Left renal pelvis (tissue), 4 donors: Measurements from ENCODE around the gene FGB. TPM values are rescaled to one million over a fixed set of nuclear protein-coding genes. Genes with fewer than 3 reads are reported as not detected.

Experiments used
- DNase-seq, 4 donors: peaks; one replicate each; pipeline ENCODE4 v3.0.0-alpha.2; 2013; ENCODE audit warnings: low read depth in 4 of 4, low spot score in 3 of 4
- polyA plus RNA-seq, 4 donors: library from polyadenylated mRNA; unstranded; fragments of 120-200 nt; gene quantifications; one replicate each; pipeline ENCODE4 v1.2.1, GENCODE V29; 2013; ENCODE audit not compliant: insufficient read length in 4 of 4

FGB gene
- polyA plus RNA-seq, 4 donors: 5.5 to 122 (median 21.1) TPM

DNA sequence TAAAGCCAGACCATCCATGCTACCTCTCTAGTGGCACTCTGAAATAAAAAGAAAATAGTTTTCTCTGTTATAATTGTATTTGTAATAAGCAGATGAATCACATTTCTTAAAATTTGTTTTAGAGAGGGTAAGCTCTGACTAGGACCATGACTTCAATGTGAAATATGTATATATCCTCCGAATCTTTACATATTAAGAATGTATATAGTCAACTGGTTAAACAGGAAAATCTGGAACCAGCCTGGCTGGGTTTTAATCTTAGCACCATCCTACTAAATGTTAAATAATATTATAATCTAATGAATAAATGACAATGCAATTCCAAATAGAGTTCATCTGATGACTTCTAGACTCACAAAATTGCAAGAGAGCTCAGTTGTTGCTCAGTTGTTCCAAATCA, 1.5 kb downstream of the FGB start:
- no peak for DNase-seq

DNA sequence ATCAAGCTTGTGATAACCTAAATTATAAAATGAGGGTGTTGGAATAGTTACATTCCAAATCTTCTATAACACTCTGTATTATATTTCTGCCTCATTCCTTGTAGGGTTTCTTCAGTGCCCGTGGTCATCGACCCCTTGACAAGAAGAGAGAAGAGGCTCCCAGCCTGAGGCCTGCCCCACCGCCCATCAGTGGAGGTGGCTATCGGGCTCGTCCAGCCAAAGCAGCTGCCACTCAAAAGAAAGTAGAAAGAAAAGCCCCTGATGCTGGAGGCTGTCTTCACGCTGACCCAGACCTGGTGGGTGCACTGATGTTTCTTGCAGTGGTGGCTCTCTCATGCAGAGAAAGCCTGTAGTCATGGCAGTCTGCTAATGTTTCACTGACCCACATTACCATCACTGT, 2.9 kb downstream of the FGB start:
- no peak for DNase-seq

DNA sequence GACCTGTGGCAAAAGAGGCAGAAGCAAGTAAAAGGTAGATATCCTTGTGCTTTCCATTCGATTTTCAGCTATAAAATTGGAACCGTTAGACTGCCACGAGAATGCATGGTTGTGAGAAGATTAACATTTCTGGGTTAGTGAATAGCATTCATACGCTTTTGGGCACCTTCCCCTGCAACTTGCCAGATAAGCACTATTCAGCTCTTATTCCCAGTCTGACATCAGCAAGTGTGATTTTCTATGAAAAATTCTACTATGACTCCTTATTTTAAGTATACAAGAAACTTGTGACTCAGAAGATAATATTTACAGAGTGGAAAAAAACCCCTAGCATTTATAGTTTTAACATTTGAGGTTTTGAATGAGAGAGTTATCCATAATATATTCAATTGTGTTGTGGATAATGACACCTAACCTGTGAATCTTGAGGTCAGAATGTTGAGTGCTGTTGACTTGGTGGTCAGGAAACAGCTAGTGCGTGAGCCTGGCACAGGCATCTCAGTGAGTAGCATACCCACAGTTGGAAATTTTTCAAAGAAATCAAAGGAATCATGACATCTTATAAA, 3.9 kb downstream of the FGB start:
- DNase-seq: no peak

DNA sequence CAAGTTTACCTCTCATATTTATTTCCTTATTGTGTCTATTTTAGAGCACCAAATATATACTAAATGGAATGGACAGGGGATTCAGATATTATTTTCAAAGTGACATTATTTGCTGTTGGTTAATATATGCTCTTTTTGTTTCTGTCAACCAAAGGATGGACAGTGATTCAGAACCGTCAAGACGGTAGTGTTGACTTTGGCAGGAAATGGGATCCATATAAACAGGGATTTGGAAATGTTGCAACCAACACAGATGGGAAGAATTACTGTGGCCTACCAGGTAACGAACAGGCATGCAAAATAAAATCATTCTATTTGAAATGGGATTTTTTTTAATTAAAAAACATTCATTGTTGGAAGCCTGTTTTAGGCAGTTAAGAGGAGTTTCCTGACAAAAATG, 6.2 kb downstream of the FGB start:
- no peak for DNase-seq

DNA sequence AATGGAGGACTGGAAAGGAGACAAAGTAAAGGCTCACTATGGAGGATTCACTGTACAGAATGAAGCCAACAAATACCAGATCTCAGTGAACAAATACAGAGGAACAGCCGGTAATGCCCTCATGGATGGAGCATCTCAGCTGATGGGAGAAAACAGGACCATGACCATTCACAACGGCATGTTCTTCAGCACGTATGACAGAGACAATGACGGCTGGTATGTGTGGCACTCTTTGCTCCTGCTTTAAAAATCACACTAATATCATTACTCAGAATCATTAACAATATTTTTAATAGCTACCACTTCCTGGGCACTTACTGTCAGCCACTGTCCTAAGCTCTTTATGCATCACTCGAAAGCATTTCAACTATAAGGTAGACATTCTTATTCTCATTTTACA, 6.8 kb downstream of the FGB start:
- DNase-seq: no peak

DNA sequence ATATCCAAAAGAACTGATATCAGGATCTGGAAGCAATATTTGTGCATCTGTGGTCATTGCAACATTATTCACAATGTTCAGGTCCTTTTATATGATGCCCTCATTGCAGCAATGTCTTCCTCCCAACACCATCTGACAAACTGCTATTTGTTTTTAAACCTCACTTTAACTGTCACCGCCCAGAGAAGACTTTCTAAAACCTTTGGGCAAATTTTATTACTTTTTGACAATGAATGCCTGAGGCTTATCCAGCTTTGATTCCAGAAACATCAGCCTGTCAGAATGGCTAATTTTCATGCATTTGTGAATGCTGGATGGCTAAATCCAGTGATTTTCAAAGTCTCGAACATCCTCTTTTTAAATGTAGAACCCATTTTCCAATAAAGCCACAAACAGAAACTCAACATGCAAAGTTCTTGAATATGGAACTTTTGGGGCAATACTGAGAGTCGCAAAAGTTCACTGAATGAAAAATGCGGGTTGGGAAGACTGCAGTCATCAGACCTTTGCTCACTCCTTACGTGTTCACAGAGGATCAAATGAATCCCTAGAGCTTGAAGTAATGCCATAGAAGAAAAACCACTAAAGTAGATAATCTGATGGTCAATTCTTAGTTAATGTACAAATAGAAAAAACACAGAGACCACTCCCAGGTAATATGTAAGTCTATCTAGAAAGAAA, 10.5 kb downstream of the FGB start:
- no peak for DNase-seq

DNA sequence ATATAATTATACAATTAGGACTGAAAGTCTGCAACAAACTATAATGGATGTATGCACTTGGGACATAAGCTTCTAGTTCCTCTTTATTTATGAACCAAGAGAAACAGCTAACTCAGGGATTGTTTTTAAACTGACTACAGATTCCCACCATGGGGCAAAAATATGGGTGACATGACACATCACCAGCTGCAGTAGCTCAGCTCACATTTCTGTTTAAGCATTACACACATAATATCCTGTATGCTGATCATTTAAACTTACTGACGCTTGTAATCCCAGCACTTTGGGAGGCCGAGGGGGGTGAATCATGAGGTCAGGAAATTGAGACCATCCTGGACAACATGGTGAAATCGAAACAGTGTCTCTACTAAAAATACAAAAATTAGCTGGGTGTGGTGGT, 11.5 kb downstream of the FGB start:
- DNase-seq: no peak

DNA sequence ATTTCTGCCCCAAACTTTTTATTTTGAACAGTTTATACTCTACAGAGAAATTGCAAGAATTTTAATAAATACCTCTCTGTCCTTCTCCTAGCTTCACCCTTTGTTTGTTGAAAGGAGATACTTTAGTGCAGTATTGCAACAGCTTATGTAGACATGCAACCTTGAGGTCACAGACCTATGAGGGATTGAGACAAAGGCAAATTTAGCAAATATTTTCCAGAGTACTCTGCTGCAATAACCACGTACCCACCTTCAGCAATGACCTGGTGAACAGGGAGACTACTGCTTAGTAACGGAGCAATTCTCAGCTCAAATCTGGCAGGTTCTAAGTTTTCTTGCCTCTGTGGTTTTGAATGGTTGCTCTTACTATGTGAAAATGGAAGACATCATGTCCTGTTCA, 14.5 kb downstream of the FGB start:
- DNase-seq: no peak

DNA sequence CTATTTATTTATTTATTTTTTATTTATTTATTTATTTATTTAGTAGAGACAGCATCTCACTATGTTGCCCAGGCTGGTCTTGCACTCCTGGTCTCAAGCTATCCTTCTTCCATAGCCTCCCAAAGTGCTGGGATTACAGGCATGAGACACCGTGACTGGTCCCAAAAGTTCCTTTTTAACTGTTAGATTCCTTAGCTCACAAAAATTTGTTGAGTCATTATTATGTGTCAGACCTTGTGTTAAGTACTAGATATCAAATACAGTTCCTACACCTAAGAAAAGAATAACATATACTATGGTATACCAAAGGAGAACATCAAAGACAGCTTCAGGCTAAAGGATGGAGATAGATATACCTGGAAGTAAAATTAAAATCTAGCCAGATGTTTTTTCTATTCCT, 16.1 kb downstream of the FGB start:
- DNase-seq: no peak

DNA sequence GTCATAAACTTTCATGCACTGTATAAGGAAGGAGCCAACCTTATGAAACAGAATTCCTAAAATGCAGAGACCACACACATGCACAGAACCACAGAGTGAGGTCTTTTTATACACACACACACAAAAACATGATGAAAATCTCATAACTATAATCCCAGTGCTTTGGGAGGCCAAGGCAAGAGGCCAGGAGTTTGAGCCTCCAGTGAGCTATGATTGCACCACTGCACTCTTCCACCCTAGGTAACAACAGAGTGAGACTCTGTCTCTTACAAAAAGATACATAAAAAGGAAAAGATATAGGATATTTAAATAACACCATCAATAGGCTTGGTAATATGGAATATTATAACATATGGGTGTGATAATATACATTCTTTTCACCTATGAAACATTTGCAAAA, 17.1 kb downstream of the FGB start:
- no peak for DNase-seq

DNA sequence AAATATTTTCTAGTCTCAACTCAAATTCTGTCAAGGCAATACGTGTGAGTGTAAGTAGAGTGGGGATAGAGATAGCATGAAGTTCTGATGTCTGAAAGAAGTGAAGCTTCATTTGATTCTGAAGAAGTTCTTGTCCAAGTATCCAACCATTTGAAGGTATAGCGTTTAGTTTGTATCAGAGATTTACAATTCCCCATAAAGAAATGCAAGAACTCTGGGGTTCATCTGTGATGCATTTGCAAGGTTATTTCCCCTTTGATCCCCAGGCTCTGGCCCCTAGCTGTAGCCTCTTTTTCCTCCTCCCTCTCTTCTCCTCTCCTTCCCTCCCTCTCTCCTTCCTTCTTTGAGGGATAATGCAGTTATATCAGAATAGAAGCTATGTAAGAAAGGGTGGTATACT, 19.9 kb downstream of the FGB start:
- no peak for DNase-seq

DNA sequence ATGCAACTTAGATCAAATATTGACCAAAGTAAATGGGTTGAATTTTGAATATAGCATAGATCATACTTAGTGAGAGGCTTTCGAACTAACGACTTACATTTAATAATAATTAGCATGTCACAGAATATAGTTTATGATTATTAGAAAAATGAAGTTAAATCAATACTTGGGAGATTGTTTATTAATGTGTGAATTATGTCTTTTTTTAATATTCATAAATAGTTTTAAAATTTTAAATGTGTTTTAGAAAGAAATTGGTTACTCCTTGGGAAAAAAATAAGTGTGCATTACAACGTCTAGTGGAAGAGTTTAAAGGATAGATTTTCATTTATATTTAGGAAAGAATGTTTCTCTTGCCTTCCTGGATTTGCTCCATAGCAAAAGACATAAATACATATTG, 20.4 kb downstream of the FGB start:
- DNase-seq: no peak

DNA sequence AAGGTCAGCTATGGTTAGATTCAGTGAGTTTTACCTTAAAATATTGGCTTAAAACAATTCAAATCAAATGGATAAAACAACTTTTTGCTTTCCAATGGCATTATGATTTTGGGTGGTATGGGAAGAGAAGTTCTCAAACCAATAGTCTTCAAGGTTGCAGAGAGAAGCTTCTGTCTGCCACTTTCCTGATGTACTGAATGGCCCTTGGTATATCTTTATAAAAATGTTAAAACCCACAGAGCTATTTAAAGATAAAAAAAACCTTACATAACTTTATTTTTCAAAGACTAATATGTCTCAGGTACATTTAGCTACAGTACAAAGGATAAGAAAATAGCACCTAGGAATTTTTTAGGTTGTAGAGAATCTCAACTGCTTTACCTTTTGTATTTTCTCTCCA, 20.9 kb downstream of the FGB start:
- no peak for DNase-seq

DNA sequence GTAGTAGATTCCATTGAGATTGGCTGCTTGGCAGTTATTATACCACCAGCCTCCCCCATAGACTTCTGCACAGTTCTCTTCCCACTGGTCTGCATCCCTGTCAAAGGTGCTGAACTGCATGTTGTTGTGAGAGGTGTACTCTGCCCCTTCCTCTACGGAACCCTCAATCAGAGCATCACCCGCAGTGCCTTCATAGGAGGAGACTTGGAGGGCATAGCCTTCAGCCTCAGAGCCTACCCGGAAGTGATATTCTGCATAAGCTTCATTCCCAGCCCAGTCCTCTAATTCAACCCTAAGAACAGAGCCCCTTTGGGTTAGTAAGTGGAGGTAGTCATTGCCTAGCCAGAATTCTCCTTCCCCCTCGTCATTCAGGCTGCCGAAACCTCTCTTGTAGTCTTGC, 21.4 kb downstream of the FGB start:
- DNase-seq: no peak

DNA sequence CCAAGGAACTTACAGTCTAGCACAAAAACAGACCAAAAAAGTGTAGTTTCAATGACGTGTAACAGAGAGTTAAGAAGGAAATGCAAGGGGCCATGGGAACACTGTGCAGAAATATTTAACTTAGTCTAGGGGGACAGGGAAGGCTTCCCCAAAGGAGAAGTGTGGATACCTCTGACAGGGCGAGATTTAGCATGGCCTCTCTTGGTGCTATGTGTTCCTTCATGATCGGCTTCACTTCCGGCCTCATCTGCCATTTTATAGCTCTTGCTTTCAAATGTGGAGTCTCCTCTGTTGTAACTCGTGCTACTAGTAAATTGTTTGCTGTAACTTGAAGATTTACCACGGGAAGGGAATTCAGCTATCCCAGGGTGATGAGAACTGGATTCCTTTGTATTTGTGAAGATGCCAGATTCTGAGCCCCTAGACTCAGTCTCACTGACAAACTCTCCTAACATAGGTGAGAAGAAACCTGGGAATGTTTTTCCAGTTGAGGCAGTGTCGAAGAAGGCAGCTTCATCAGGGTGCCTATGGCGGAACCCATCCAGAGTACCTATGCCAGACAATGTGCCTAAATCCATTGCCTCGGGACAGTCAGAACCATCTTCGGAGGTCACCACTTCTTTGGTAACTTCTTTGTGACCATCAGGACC, 22.7 kb downstream of the FGB start:
- DNase-seq: no peak

DNA sequence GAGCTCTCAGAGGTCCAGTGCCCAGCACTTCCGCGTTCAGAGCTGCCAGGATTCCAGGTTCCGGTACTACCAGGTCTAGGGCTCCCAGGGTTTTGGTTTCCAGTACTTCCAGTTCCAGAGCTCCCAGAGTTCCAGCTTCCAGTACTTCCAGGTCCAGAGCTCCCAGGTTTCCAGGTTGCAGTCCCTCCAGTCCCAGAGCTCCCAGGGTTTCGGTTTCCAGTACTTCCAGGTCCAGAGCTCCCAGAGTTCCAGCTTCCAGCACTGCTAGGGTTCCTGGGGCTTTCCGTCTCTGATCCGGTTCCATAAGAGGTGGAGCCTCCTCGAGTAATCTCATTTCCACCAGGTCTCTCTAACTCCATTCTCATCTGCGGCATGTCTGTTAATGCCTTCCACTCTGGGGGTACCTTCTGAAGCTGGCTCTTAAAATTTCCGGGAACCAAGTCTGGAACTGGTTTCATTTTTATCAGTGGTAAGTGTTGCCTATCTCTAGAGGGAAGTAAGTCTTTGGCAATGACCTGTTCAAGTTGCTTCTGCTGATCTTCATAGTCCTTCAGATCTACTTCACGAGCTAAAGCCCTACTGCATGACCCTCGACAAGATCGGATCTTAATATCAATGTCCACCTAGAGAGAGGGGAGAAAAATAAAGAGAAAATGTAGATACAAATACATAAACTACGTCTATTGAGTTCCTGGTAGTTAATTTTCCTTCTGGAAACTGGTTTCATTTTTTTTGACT, 23.7 kb downstream of the FGB start:
- no peak for DNase-seq

DNA sequence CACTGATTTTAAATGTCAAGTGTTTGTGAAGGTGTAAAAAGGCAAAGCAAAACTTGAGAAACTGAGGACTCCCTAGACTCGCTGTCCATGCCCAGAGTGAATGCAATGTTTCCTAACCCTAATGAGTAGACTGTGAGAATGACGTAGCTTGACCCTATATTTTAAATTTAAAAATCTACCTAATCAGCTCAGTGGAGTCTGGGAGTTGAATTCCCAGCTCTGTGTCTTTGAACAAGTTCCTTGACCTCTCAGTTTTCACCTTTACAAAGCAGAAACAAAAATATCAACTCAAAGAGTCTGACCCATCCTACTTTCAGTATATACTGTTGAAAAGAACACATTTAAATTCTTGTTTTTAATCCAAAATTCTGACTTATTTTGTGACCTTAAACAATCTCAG, 25.4 kb downstream of the FGB start:
- no peak for DNase-seq

DNA sequence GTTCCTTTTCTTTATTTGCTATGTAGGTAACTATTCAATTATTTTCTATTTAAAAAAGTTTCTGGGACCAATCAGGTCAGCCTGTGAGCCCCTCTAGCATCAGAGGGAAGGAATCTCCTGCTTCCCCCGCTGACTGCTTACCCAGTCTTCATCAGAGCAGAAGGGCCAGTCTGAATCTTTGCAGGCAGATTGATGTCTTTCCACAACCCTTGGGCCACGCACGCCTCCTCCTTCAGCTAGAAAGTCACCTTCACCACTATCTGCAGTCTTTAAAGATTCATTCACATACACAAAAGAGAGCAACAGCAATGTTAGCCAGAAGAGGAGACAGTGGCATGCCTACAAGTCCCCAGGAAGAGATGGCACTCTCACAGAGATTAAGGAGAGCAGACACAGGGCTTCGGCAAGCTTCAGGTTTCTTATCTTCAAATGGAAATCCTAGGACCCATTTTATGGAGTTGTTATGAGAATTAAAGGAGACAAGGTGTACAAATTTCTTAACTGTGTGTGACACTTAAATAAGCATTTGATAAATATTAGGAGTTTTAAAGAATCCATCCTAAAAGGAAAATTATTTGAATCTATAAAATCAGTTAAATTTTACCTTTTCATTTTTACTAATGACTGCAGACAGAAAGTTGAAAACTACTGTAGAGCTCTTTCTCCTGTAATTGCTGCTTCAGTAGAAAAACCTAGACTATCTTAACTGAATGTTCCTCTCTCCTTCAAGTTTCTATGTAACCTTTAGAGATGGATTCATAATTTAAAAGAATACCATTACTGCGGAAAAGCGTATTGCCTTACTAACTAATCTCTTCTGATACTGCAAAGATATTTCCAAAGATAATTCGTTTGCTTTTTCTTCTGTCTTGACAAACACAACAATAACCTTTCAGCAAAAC, 26.7 kb downstream of the FGB start:
- no peak for DNase-seq

DNA sequence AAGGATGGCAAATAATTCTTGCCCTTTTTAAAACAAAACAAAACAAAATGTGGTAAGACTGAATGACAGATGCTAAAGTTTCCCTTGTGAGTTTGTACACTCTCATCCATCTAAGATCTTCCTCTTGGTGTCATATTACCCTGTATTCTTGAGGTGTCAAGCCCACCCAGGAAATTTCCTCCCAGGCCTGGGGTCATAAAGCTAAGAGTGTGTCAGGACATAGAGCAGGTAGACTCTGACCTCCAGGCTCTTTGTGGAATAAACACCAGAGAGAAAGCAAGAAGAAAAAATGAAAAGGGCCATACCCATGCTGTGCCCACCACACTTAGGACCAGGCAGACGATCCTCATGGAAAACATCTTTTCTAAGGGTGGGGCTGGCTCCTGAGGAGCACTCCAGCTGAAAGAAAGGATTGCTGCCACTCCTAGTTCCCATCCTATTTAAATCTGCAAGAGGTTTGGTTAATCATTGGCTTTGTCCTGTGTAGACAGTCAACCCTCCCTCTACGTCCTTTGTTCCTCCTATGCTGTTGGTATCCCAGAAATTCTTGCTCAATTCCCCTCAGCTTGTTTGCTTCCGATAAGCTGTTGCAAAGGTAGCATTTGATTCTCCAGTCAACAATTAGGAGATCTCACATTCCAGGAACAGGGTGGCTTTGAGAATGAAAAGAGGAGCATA, 27.7 kb downstream of the FGB start, which contains the start of gene FGA:
Gene FGA, minus strand, starts transcription at position 414 of the 678 bp plus-strand sequence. Its CDS starts 55 bp downstream, at position 359.
- DNase-seq: no peak

DNA sequence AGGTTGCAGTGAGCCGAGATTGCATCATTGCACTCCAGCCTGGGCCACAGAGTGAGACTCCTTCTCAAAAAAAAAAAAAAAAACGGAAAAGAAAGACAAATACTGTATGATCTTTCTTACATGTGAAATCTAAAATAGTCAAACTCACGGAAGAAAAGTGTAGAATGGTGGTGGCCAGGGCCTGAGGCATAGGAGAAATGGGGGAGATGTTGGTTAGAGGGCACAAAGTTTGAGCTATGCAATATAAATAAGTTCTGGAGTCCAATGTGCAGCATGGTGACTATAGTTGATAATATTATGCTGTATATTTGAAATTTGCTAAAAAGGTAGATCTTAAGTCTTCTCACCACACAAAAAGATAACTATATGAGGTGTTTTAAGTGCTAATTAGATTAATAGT, 29.1 kb downstream of the FGB start:
- no peak for DNase-seq
